NCI-H526 treated with DMSO at 0.1 percent for 48 hours (cell line): ENCODE data around the gene LIPA.
"Not testable (repeated sequence)": the region's sequence is repeated elsewhere in the genome, so short reads cannot be mapped to it uniquely, and the experiment has no call there.

Experiments
- DNase-seq: peaks from one replicate; lab custom pipeline; 2025; lab: John Stamatoyannopoulos, UW

The LIPA gene

DNA sequence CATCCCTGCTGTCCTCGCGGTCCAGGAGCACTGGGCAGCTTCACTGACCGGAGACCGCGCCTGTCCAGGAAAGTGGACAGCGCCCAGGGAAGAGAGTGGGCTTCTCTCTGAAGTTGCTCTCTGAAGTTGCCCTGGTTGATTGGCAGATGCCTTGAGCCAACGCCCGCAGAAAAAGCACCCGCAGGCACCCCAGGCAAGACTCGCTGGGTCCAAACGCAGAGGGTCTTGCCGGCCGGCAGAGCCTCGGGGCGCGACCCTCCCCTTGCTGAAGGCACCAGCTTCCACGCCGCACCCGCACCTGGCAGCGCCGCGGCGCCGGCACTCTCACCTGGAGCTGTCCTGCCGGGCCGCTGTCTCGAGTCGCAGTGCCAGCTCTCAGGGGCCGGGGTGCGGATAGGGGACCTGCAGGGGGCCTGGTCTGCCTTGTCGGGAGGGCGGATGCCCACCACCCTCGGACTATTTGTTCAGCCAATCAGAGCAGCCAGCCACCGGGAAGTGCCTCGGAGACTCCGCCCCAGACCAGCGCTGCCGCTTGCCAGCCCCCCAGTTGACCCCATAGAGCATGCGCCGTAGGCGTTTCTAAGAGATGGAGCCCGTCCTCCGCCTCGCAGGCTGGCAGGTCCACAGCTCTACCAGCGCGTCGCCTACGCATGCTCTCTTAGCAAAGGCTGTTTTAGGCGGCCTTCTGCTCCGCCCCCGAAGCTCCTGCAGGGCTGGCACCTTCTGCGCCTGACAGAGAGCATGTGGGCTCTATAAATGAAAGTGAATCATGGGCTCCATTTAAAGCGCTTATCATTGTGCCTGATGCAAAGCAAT, at the start of gene LIPA:
Gene LIPA, minus strand, starts transcription at position 367 of the 816 bp plus-strand sequence. CDS start 4,127 bp downstream, outside the sequence.
- DNase-seq, result peak; percentile 87

DNA sequence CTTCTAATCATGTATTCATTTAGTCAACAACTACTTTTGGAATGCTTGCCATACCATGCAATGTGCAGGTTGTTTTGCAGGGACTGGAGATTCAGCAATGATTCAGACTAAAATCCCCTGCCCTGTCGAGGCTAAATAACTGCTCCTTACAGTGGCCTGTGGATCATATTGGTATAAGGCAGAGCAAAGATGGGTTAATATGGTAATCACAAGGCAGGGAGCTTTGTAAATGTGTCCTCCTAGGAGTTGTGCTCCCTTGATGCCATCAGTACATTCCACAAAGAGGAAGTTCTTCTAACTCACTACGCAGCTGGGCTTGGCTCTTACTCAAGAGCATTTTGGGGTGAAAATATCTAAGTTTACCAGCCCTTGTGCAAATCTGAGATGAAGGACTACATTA, 49.7 kb upstream of the LIPA start:
- DNase-seq, result no peak

DNA sequence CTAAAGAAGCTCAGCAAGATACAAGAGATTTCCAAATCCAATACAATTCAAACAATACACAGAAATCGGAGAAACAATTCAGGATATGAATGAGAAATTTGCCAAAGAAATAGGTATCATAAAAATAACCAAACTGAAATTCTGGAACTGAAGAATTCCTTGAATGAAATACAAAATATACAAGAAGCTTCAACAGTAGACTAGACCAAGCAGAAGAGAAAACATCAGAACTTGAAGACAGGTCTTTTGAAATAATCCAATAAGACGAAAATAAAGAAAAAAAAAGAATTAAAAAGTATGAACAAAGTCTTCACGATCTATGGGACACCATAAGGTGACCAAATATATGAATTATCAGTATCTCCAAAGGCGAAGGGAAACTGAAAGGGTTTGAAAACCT, 47.5 kb upstream of the LIPA start:
- no peak for DNase-seq

DNA sequence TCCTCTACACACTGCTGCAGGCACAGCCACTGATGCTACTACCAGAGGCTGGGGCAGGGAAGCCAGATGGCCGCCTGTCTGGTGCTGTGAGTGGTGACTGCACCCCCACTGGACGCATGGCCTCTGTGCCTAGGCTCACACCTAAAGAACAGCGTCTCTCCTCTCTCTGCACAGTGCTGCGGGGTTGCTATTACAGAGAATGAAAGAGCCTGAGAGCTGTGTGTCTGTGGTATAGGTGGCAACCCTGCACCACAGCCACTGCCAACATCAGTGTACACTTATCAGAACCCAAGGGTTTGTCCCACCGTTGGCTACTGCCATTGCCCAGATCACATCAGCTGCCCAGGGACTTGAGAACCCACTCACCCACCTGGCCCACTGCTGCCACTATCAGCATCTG, 46.2 kb upstream of the LIPA start:
- no peak for DNase-seq

DNA sequence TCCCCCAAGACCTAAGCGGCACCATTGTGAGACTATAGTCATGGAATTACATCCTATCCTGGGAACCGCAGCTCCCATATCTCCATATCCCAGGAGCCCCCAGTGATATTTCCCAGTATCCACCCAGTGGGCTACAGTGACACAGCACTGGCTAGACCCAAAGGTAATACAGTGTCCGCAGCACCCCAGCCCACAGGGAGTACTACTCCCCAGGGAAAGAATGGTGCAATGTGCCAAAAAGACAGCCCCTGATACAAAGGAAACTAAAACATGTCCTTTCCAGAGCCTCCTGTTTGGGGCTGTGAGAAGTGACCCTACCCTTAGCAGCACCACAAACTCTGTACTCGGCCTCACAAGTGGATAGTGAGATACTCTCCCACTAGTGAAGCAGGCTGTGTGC, 45.8 kb upstream of the LIPA start:
- DNase-seq, result no peak

DNA sequence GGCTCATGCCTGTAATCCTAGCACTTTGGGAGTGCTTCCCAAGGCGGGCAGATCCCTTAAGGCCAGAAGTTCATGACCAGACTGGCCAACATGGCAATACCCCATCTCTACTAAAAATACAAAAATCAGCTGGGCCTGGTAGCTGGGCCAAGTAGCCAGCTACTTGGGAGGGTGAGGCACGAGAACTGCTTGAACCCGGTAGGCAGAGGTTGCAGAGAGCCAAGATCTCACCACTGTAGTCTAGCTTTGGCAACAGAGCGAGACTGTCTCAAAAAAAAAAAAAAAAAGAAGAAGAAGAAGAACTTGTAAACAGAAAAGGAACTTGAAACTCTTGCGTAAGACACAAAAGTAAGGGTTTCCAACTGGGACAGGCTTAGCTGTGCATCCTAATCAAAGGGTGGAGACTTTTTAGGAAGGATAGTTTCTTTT, 44.7 kb upstream of the LIPA start:
- no peak for DNase-seq

DNA sequence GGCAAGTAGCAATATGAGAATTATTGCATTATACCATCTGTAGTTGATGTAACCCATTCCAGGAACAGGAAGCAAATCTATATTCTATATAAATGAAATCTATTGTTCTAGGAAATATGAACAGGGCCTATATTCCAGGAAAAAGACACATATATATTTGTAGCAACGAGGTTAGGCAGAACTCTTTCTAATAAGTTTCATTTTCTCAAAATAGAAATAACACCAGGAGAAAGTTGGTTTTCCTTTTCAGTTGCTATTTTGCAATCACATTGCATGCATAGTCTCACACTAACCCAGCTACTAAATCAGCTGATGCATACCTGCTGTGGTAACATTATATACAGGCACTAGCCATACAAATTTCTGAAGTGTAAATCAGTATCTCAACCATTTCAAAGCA, 44.0 kb upstream of the LIPA start:
- no peak for DNase-seq

DNA sequence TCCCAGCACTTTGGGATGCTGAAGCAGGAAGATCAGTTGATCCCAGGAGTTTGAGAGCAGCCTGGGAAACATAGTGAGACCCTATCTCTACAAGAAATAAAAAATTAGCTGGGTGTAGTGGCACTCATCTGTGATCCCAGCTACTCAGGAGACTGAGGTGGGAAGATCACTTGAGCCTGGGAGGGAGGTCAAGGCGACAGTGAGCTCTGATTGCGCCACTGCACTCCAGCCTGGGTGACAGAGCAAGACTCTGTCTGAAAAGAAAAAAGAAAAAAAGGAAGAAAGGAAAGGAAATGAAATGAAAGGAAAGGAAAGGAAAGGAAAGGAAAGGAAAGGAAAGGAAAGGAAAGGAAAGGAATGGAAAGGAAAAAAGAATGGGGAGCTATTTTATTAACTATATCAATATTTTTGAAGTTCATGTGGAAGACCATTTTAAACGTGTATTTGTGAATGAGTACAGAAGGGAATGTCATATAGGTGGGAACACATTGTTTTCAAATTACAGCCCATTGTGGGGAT, 43.2 kb upstream of the LIPA start:
- DNase-seq, result no peak

DNA sequence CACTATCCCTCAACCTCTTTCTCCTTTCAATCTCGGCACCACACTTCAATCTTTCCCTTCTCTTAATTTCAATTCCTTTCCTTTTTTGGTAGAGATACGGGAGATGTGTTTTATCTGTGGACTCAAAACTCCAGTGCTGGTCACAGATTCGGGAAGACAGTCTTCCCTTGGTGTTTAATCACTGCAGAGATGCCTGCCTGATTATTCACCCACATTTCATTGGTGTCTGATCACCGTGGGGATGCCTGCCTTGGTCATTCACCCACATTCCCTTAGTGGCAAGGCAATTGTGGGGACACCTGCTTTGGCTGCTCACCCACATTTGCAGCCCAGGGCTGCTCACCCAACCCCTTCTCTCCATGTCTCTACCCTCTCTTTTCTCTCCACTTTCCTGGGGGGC, 33.7 kb upstream of the LIPA start:
- not testable (repeated sequence) for DNase-seq

DNA sequence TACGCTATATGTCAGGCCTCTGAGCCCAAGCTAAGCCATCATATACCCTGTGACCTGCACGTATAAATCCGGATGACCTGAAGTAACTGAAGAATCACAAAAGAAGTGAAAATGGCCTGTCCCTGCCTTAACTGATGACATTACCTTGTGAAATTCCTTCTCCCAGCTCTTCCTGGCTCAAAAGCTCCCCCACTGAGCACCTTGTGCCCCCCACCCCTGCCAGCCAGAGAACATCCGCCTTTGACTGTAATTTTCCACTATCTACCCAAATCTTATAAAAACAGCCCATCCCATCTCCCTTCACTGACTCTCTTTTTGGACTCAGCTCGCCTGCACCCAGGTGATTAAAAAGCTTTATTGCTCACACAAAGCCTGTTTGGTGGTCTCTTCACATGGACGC, 33.1 kb upstream of the LIPA start:
- DNase-seq, result not testable (repeated sequence)

DNA sequence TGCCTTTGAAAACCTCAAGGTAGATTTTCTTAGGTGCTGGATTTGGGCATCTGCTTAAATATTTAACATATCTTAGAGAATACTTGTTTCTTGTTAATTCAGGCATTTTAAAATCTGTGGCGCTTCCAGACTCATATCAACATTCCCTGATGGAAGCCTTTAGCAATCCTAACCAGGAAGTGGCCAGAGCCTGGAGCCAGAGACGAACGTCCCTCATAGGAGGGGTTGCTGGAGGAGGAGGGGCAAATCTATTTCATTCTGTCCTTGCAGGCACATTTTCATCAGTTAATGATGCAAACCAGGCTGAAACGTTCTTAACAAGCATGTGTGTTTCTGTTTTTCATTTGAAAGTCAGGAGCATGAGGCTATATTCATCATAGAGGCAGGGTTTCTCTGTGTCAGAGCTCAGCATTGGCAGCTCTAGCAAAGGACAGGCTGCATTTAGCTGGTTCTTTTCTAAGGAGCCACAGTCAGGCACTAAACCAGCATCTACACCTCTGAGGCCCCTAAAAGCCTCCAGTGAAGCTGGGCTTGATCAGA, 32.4 kb upstream of the LIPA start:
- DNase-seq, result peak; percentile 39

DNA sequence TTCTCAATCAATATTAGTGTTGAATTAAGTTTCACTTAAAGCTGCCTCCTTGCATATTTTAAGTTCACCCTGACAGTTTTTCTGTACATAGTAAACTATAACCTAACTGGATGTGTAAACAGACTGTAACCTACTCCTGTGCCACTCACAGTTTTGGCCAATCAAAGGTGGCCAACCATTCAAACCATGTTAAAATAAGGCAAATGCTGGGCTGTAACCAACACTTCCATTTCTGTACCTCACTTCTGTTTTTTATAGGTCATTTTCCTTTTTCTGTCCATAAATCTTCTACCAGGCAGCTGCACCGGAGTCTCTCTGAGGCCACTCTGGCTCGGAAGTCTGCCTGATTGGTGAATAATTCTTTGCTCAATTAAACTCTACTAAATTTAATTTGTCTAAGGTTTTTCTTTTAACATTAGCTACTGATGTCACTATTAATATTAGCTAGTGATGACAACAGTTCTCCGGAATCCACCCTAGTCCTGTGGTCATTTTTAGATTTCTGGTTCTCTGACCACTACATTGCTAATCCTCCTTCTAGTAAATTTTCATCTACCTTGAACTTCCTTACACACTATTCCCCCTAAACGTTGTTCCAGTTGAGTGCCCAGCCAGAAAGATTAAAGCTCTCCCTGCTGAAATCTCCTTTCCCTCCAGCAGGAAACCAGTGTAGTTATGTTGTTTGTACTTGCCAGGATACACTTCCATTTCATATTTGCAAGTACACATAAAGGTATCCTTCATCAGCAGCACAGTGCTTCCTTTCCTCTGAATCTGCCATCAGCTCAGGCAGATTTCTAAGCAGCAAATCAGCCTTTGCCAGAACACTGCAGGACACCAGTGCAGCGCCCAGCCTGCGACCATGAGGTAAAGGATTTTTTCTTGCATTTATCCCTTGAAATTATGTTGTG, 31.7 kb upstream of the LIPA start:
- DNase-seq, result peak; percentile 0

DNA sequence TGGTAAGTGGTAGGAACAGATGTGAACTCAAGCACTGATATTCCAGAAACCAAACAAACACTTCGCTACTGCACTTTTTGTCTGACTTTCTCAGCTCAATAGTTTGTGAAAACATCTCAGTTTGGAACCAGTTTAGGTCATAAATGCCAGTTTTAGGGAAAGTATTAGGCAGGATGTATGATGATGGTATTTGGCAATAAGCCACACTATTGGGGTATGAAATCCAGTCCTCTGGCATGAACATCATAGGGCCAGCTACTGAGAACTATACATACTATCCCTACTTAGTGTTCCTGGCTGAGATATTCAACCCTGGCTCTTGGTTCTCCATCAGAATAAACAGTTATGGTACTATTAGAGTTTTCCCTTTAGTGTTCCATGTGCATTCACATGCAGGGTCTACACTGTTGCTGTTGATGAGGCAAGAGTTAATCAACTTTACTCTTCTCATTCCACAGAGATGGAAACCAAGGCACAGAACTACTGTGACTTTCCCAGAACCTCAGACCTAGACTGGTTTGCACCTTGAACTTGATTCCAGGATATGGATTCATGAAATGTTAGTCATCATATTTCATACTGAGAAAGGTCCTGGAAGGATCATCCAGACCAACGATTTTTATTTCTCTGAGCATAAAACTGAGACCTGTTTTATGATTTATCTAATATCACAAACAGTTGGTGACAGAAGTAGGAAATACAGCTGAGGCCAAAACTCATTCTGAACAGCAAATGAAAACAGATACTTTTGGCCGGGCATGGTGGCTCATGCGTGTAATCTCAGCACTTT, 30.2 kb upstream of the LIPA start:
- DNase-seq, result no peak

DNA sequence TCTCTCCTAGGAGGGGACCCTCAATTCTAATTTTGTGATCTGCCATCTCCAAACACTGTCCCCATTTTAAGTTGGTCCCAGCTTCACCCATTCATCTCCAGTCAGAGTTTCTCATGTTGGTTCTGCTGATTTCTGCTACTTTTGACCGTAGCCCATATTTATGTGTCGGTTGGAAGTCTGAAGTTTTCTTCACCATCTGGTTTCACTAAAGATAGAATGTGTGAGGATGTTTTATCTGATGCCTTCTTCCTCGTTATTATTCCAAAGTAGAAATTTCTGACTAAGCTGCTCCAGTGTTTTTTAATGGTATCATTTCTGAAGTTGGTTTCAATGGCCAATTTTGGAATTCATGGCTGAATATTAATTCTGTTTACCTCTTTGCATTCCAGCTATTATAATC, 28.9 kb upstream of the LIPA start:
- no peak for DNase-seq

DNA sequence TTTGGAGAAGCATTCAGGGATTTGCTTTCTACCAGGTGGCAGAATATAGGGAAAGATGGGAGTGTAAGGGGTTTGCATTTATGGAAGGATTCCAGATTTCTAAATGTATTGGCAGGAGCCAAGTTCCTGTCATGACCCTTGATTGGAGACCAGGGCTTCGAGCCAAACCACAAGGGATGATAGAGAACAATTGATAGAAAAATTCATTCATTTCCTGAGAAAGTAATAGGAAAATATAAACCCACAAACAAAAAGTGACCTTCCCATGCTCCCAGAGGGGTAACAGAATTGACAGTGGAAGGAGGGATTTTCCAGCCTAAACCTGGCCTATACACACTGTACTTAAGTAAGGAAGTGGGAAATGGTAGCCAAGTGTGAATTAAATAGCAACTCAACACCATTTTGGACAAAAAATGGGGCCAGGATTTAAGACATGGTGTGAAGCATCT, 27.9 kb upstream of the LIPA start:
- DNase-seq, result no peak

DNA sequence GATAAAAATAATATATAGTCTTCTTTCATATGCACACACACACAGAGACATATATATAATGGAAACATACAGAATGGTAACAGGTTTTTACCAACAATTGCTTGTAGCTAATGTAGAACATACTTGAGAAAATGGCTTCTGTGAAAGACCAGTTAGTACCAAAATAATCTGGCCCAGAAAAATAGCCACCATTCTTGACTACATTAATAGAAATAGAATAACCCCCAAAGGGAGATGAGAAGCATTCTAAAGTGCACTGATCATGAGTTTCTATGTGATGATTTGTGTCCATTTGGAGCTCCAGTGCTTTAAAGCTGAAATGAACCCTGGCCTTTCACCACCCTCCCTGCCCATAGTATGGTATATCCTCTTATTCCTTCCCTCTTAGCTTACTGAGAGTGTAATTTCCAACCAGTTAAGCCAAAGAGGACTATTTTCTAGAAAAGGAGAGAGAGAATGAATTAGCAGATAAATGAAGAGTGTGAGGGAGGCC, 27.4 kb upstream of the LIPA start:
- no peak for DNase-seq

DNA sequence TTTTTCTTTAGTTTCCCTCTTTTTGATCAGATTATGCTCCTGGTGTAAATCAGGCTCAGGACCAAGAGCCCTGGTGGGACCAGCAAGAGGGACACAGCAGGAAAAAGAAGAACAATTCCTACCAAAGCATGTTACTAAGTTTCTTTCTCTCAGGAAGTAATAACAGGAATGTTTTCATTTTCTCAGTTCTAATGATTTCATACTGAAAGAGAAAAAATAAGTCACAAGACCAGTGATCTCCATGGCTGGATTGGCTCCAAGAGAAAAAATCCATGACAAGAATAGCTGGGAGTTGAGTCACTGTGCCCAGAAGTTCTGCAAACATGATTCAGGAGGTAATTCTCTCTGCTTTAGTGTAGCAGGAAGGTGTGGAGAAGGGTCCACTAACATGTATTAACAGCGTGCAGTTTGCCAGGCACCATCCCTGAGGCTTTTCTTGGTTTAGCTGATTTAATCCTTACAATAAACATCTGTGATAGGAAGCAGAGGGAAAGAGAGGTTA, 26.5 kb upstream of the LIPA start:
- DNase-seq, result no peak

DNA sequence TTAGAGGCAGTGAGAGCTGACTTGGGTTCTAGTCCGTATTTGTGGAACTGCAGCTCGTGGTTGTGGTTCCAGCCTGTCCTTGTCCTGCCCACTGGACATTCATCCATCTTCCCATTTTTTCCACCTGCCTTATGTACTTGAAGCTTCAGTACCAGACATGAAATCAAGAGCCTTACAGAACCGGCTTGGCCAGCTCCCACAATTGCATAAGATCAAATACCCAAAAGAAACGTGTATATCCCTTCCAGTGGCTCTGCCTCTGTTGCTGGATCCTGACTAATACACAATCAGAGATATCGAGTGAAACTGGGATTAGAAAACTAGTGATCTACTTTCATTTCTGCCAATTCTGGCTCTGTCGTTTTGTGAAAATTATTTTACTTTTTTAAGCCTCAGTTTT, 23.8 kb upstream of the LIPA start:
- DNase-seq, result no peak

DNA sequence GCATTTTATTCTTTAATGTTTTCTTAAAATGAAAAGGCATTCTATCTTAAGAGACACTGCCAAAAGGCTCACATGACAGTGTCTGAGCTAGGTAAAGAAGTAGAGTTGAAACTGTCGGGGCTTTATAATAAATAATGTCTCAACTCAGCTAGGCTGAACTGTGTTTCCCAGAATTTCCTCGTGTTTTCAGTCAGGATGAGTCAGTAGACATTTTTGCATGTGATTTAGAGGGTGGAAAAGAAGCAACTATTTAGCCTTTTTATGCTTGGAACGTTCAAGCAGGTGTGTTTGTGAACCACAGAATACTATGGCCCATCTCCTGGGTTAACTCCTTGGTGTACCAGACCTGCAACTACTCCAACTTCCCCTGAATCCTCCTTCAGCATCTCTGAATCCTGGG, 23.4 kb upstream of the LIPA start:
- no peak for DNase-seq

DNA sequence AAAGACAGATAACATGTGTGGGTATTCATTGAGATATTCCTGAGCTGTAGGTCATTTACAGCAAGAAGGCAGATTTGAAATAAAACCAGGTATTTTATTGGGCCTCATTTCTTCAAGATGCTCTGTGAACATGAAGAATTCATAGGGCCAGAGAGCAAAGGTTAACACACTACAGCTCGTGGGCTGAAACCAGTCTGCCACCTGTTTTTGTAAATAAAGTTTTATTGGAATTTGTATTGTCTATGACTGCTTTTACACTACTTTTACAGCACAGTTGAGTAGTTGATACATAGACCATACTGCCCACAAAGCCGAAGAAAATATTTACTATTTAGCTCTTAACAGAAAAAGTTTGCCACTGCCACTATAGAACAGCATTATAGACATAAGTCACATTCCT, 22.1 kb upstream of the LIPA start:
- no peak for DNase-seq

DNA sequence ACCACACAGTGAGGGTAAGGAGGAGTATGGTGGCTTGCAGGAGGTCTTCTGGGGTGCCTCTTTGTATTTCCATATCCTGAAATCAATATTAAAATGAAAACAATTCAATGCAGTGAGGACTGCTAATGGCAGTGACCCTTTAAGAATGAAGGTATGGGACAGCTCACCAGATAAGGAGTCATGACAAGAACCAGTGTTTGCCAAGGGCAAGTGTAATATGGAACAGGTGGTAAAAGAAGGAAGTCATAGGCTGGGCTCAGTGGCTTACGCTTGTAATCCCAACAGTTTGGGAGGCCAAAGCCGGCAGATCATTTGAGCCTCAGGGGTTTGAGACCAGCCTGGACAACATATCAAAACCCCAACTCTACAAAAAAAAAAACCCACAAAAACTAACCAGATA, 20.0 kb upstream of the LIPA start:
- no peak for DNase-seq

DNA sequence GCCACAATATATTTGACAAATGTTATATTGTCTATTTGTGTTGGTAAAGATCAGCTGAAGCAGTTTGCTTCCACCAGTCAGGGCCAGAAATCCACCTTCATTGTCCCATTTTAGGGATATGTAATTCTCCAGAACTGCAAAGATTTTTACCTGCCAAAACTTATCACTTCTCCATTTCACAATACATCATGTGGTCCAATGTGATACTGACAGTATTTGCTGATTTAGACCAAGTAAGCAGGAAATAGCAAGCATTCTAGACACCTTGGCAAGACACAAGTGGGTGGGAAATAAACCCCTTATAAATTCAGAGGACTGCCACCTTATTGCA, 18.5 kb upstream of the LIPA start:
- DNase-seq, result no peak
